HG03025 (cell line): ENCODE results near the gene ANKS1B.

Experiments
- ATAC-seq: cut with Tn5 transposase; IDR thresholded peaks from one replicate; pipeline ENCODE4 v1.9.1; 2021; ENCODE audit warnings: mild to moderate bottlenecking, moderate library complexity; ENCODE audit not compliant: unreplicated experiment, low FRiP score

Gene ANKS1B

GRCh38 chr12:99966429-99966828 is 18.3 kb downstream of the ANKS1B start:
- ATAC-seq = no peak

GRCh38 chr12:99960311-99960710 is 24.4 kb downstream of the ANKS1B start:
- ATAC-seq = no peak

GRCh38 chr12:99959549-99960170 is 25.1 kb downstream of the ANKS1B start:
- ATAC-seq = no peak

GRCh38 chr12:99957866-99958466 is 26.8 kb downstream of the ANKS1B start:
- ATAC-seq = no peak

- ATAC-seq = no peak
These were observed 30.0 kb downstream of the ANKS1B start for GRCh38 chr12:99954724-99955123.

- no peak for ATAC-seq
These were observed 36.4 kb downstream of the ANKS1B start for GRCh38 chr12:99948370-99948769.

- no peak for ATAC-seq
These were observed 38.6 kb downstream of the ANKS1B start for GRCh38 chr12:99946131-99946530.

- no peak for ATAC-seq
These were observed 49.1 kb downstream of the ANKS1B start for GRCh38 chr12:99935608-99936007.

- no peak for ATAC-seq
These were observed 58.1 kb downstream of the ANKS1B start for GRCh38 chr12:99926511-99927169.

- no peak for ATAC-seq
These were observed 64.3 kb downstream of the ANKS1B start for GRCh38 chr12:99920353-99920960.

GRCh38 chr12:99917711-99918402 is 66.9 kb downstream of the ANKS1B start:
- ATAC-seq = no peak

GRCh38 chr12:99916555-99916954 is 68.2 kb downstream of the ANKS1B start:
- no peak for ATAC-seq

- no peak for ATAC-seq
These were observed 69.3 kb downstream of the ANKS1B start for GRCh38 chr12:99915251-99916082.

- no peak for ATAC-seq
These were observed 70.5 kb downstream of the ANKS1B start for GRCh38 chr12:99914206-99914605.

GRCh38 chr12:99911967-99912366 is 72.8 kb downstream of the ANKS1B start:
- peak; percentile 90 for ATAC-seq

GRCh38 chr12:99911081-99911480 is 73.7 kb downstream of the ANKS1B start:
- no peak for ATAC-seq

GRCh38 chr12:99910342-99910741 is 74.4 kb downstream of the ANKS1B start:
- ATAC-seq = no peak

- no peak for ATAC-seq
These were observed 77.8 kb downstream of the ANKS1B start for GRCh38 chr12:99906786-99907579.

GRCh38 chr12:99901181-99901580 is 83.6 kb downstream of the ANKS1B start:
- ATAC-seq = no peak
